ENCODE measurements around the gene MFSD2A. TPM values are rescaled to one million over a fixed set of nuclear protein-coding genes. Genes with fewer than 3 reads are reported as not detected.
"Not testable (repeated sequence)": the region's sequence is repeated elsewhere in the genome, so short reads cannot be mapped to it uniquely, and the experiment has no call there.

MFSD2A gene
- under 1 TPM; 0.38 to 0.42 TPM for total RNA-seq
- polyA plus RNA-seq = under 1 TPM; 0.44 to 0.70 TPM

DNA sequence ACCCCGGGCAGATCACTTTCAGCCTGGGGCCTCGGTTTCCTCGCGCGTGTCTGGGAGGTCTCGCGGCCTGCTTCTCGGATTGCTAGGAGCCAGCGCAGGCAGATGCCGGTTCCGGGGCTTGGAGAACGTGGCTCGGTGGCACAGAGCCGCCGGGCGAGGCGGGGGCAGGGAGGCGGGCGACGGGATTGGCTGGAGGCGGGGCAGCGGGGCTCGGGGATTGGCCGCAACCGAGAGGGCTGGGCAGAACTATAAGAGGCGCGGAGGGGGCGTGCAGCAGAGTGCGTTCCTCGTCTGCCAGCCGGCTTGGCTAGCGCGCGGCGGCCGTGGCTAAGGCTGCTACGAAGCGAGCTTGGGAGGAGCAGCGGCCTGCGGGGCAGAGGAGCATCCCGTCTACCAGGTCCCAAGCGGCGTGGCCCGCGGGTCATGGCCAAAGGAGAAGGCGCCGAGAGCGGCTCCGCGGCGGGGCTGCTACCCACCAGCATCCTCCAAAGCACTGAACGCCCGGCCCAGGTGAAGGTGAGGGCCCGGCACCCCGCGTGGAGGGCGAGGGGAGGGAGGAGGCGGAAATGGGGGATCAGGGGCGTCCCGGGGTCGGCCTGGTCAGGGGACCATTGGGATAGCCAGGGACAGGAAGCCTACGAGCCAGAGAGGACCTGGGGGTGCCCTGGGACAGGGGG, at the start of gene MFSD2A:
TSS of gene MFSD2A (plus strand) at position 276 of the 677 bp plus-strand sequence. CDS start at position 424, 148 bp downstream.
- Histone ChIP-seq H3K9me3 (ENCODE audit: control insufficient read depth in 1 of 2, low read length in 2 of 2) (no peaks in the 10 kb centered on the region), H3K27me3 (ENCODE audit: insufficient read depth, low read length) (no peaks in the 10 kb centered on the region), H3K4me1 (ENCODE audit: insufficient read depth, low read length) (peaks cover 17% of the 10 kb centered on the region), H3K27ac (ENCODE audit: low read depth, low read length) (no peak within 1 kb of the TSS), H3K4me3 (ENCODE audit: low read length in 2 of 2) (peak within 1 kb of the TSS; percentile 72 to 86), H3K36me3 (ENCODE audit: insufficient read depth, low read length) (no peaks in the 10 kb centered on the region)
- POLR2A ChIA-PET (ENCODE audit: partially characterized antibody) = interaction anchor here (1.0 to 2.3 kb wide), 3 partner anchors 77 to 749 kb away, joined by 3 to 8 read pairs (median 7); partner anchors contain the start of gene CAP1
- Mint-ChIP-seq H3K27me3 (no peaks in the 10 kb centered on the region), H3K36me3 (peaks cover 0 to 2% of the 10 kb centered on the region in 2 donors), H3K4me1 (peaks cover 5 to 22% (median 11%) of the 10 kb centered on the region in 4 donors), H3K4me3 (peak within 1 kb of the TSS; percentile 91 to 99 (median 94)), H3K27ac (peak within 1 kb of the TSS in 6 of 7 donors; percentile 73 to 91 (median 88)), H3K9me3 (no peaks in the 10 kb centered on the region)
- intact Hi-C loops (cut with micrococcal nuclease) = no loop called here
- peak; percentile 83 to 88 (median 84) for DNase-seq
- CTCF ChIA-PET (ENCODE audit: partially characterized antibody) = interaction anchor here (0.7 to 1.6 kb wide), 4 partner anchors 17 to 53 kb away, joined by 3 to 7 read pairs (median 4); partner anchors contain the start of gene MYCL

DNA sequence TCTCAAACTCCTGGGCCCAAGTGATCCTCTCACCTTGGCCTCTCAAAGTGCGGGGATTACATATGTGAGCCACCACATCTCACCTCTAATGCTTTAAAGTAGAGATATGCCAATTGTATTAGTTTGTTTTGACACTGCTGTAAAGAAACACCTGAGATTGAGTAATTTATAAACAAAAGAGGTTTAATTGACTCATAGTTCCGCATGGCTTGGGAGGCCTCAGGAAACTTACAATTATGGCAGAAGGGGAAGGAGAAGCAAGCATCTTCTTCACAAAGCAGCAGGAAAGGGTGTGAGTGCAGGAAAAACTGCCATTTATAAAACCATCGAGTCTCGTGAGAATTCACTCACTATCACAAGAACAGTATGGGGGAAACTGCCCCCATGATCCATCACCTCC, 49.8 kb upstream of the MFSD2A start:
- no peak for DNase-seq
- Histone ChIP-seq H3K36me3 (ENCODE audit: insufficient read depth, low read length) (no peaks in the 10 kb centered on the region), H3K27ac (ENCODE audit: low read depth, low read length) (no peak overlapping the region), H3K27me3 (ENCODE audit: insufficient read depth, low read length) (peaks cover 6% of the 10 kb centered on the region), H3K4me1 (ENCODE audit: insufficient read depth, low read length) (peaks cover 9% of the 10 kb centered on the region), H3K4me3 (ENCODE audit: low read length in 2 of 2) (no peak overlapping the region), H3K9me3 (ENCODE audit: control insufficient read depth in 1 of 2, low read length in 2 of 2) (peaks cover 0 to 2% of the 10 kb centered on the region in 2 donors)
- intact Hi-C loops (cut with micrococcal nuclease) = no loop called here
- Mint-ChIP-seq H3K27me3 (peaks cover 26 to 39% of the 10 kb centered on the region in 2 donors), H3K9me3 (peaks cover 2 to 25% (median 21%) of the 10 kb centered on the region in 8 donors), H3K27ac (no peak overlapping the region), H3K36me3 (peaks cover 1 to 7% of the 10 kb centered on the region in 2 donors), H3K4me3 (no peak overlapping the region), H3K4me1 (peaks cover 0 to 6% (median 4%) of the 10 kb centered on the region in 4 donors)
- ChIA-PET CTCF (ENCODE audit: partially characterized antibody) (no interaction called here), POLR2A (ENCODE audit: partially characterized antibody) (no interaction called here)

DNA sequence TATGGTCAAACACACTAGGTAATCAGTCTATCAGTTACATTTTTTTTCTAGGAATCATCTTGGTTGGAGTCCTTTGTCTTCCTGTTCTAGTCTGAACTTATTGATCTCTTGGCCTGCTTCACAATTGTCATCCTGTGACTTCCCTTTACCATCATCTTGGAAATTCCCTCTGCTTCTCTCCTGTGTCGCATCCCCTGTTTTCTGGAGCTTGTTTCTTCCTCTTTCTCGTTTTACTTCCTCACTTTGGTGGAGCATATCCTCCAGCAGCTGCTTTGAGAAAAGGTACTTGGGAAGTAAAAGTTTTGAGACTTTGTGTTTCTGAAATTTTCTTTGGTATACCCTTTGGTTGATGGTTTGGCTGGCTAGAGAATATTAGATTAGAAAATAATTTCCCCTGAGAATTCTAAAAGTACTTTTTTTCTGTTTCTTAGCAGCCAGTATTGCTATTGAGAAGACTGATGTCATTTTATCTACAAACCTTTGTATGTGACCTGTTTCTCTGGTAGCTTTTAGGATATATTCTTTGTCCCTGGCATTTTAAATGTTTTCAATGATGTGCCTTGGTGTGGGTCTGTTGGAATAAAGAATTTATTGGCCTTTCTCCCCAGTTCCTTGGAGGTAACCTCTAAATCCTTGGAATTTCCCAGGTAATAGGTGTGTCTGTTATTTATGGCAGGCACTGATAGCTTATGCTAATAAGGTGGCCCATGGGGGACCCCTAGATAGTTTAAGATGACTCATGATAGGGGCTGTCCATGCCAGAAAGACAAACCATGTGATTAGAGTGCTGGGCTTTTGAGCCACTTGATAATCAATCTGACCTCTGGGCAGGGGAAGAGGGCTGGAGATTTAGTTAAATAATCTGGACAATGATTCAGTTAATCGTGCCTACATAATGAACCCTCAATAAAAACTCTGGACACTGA, 47.2 kb upstream of the MFSD2A start:
- DNase-seq = no peak
- H3K27me3 ChIP-seq (ENCODE audit: insufficient read depth, low read length) = no peaks in the 10 kb centered on the region
- H3K36me3 ChIP-seq (ENCODE audit: insufficient read depth, low read length) = no peaks in the 10 kb centered on the region
- peaks cover 2 to 25% (median 21%) of the 10 kb centered on the region in 8 donors for H3K9me3 Mint-ChIP-seq
- CTCF ChIA-PET (ENCODE audit: partially characterized antibody) = interaction anchor here (1.2 to 2.7 kb wide), 6 partner anchors 11 to 124 kb away, joined by 3 to 11 read pairs (median 5); no protein-coding TSS in a partner anchor
- no peaks in the 10 kb centered on the region for H3K4me1 Mint-ChIP-seq
- H3K27ac ChIP-seq (ENCODE audit: low read depth, low read length) = no peak overlapping the region
- intact Hi-C loops (cut with micrococcal nuclease) = no loop called here
- H3K36me3 Mint-ChIP-seq = peaks cover 1 to 7% of the 10 kb centered on the region in 2 donors
- H3K4me3 Mint-ChIP-seq = peak overlapping the region in 1 of 8 donors; percentile 14
- H3K4me1 ChIP-seq (ENCODE audit: insufficient read depth, low read length) = no peaks in the 10 kb centered on the region
- H3K27ac Mint-ChIP-seq = no peak overlapping the region
- no peak overlapping the region for H3K4me3 ChIP-seq (ENCODE audit: low read length in 2 of 2)
- peaks cover 0 to 2% of the 10 kb centered on the region in 2 donors for H3K9me3 ChIP-seq (ENCODE audit: control insufficient read depth in 1 of 2, low read length in 2 of 2)
- POLR2A ChIA-PET (ENCODE audit: partially characterized antibody) = no interaction called here
- peaks cover 22 to 37% of the 10 kb centered on the region in 2 donors for H3K27me3 Mint-ChIP-seq

DNA sequence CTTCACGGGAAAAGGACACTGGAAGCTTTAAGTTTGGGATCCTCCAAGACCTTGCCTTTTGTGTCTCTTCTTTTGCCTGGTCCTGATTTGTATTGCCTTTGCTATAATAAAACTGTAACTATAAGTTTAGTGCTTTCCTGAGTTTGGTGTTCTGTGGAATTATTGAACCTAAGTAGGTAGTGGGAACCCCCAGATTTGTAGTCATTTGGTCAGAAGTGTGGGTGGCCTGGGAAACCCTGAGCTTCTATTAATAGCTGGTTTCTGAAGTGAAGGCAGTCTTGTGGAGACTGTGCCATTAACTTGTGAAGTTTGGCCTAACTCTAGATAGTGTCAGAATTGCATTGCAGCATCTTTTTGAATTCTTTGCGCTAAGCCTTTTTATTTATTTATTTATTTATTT, 46.4 kb upstream of the MFSD2A start:
- Histone ChIP-seq H3K27me3 (ENCODE audit: insufficient read depth, low read length) (no peaks in the 10 kb centered on the region), H3K27ac (ENCODE audit: low read depth, low read length) (no peak overlapping the region), H3K36me3 (ENCODE audit: insufficient read depth, low read length) (no peaks in the 10 kb centered on the region), H3K4me1 (ENCODE audit: insufficient read depth, low read length) (no peaks in the 10 kb centered on the region), H3K9me3 (ENCODE audit: control insufficient read depth in 1 of 2, low read length in 2 of 2) (peaks cover 0 to 2% of the 10 kb centered on the region in 2 donors), H3K4me3 (ENCODE audit: low read length in 2 of 2) (no peak overlapping the region)
- ChIA-PET POLR2A (ENCODE audit: partially characterized antibody) (no interaction called here), CTCF (ENCODE audit: partially characterized antibody) (interaction anchor here (1.4 to 2.7 kb wide), 5 partner anchors 10 to 124 kb away, joined by 3 to 11 read pairs (median 6); no protein-coding TSS in a partner anchor)
- no peak for DNase-seq
- Mint-ChIP-seq H3K4me1 (no peaks in the 10 kb centered on the region), H3K4me3 (no peak overlapping the region), H3K9me3 (peaks cover 2 to 25% (median 21%) of the 10 kb centered on the region in 8 donors), H3K27me3 (peaks cover 19 to 31% of the 10 kb centered on the region in 2 donors), H3K27ac (no peak overlapping the region), H3K36me3 (peaks cover 1 to 7% of the 10 kb centered on the region in 2 donors)
- intact Hi-C loops (cut with micrococcal nuclease) = no loop called here

DNA sequence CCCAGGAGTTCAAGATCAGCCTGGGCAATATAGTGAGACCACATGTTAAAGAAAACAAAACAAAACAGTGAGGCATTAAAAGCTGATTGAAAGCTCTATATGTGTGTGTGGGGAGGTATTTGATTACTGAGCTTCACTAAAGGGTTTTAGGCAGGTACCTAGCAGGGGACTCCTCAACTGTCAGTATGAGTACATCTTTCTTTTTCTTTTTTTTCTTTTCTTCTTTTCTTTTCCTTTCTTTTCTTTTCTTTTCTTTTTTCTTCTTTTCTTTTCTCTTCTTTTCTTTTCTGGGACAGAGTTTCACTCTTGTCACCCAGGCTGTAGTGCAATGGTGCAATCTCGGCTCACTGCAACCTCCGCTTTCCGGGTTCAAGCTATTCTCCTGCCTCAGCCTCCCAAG, 44.7 kb upstream of the MFSD2A start:
- H3K27me3 Mint-ChIP-seq = peaks cover 13 to 26% of the 10 kb centered on the region in 2 donors
- intact Hi-C loops (cut with micrococcal nuclease) = no loop called here
- DNase-seq = no peak
- no peaks in the 10 kb centered on the region for H3K4me1 Mint-ChIP-seq
- POLR2A ChIA-PET (ENCODE audit: partially characterized antibody) = no interaction called here
- H3K4me3 Mint-ChIP-seq = no peak overlapping the region
- no peak overlapping the region for H3K27ac Mint-ChIP-seq
- H3K9me3 ChIP-seq (ENCODE audit: control insufficient read depth in 1 of 2, low read length in 2 of 2) = peaks cover 0 to 2% of the 10 kb centered on the region in 2 donors
- H3K27ac ChIP-seq (ENCODE audit: low read depth, low read length) = no peak overlapping the region
- H3K36me3 Mint-ChIP-seq = peaks cover 1 to 7% of the 10 kb centered on the region in 2 donors
- no peaks in the 10 kb centered on the region for H3K36me3 ChIP-seq (ENCODE audit: insufficient read depth, low read length)
- peaks cover 2 to 25% (median 21%) of the 10 kb centered on the region in 8 donors for H3K9me3 Mint-ChIP-seq
- no peaks in the 10 kb centered on the region for H3K4me1 ChIP-seq (ENCODE audit: insufficient read depth, low read length)
- no peak overlapping the region for H3K4me3 ChIP-seq (ENCODE audit: low read length in 2 of 2)
- CTCF ChIA-PET (ENCODE audit: partially characterized antibody) = interaction anchor here (0.6 to 2.3 kb wide), 5 partner anchors 8 to 219 kb away, joined by 3 to 11 read pairs (median 4); partner anchors contain the start of genes HPCAL4 and MYCL
- H3K27me3 ChIP-seq (ENCODE audit: insufficient read depth, low read length) = no peaks in the 10 kb centered on the region

DNA sequence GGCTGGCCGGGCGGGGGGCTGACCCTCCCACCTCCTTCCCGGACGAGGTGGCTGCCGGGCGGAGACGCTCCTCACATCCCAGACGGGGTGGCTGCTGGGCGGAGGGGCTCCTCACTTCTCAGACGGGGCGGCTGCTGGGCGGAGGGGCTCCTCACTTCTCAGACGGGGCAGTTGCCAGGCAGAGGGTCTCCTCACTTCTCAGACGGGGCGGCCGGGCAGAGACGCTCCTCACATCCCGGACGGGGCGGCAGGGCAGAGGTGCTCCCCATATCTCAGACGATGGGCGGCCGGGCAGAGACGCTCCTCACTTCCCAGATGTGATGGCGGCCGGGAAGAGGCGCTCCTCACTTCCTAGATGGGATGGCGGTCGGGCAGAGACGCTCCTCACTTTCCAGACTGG, 41.8 kb upstream of the MFSD2A start:
- POLR2A ChIA-PET (ENCODE audit: partially characterized antibody); H3K4me3 Mint-ChIP-seq; H3K27ac Mint-ChIP-seq; H3K36me3 Mint-ChIP-seq; H3K27me3 Mint-ChIP-seq; CTCF ChIA-PET (ENCODE audit: partially characterized antibody); H3K9me3 ChIP-seq (ENCODE audit: control insufficient read depth in 1 of 2, low read length in 2 of 2); DNase-seq; intact Hi-C loops (cut with micrococcal nuclease); H3K4me3 ChIP-seq (ENCODE audit: low read length in 2 of 2); H3K27ac ChIP-seq (ENCODE audit: low read depth, low read length); H3K27me3 ChIP-seq (ENCODE audit: insufficient read depth, low read length); H3K4me1 ChIP-seq (ENCODE audit: insufficient read depth, low read length); H3K36me3 ChIP-seq (ENCODE audit: insufficient read depth, low read length); H3K4me1 Mint-ChIP-seq: not testable (repeated sequence)
- peaks cover under 1 to 20% (median 14%) of the 10 kb centered on the region in 8 donors for H3K9me3 Mint-ChIP-seq
